Activated CD4-positive, alpha-beta T cell treated with anti-CD3 and anti-CD28 coated beads for 48 hours (primary cell): Measurements from ENCODE around the gene LIN7A.
A peak's percentile ranks its signal among the peaks of the same experiment; 100 is the strongest.

ENCODE experiments used
- DNase-seq: peaks from one replicate; pipeline ENCODE4 v3.0.0-alpha.2; 2020

The LIN7A gene

GRCh38 chr12:80937391-80938238 lies at the start of gene LIN7A:
Gene LIN7A, minus strand, starts transcription at chr12:80937934. Its CDS starts 212 bp downstream, at chr12:80937722.
- no peak for DNase-seq

GRCh38 chr12:80986224-80986623 lies 48.5 kb upstream of the LIN7A start:
- no peak for DNase-seq

GRCh38 chr12:80979816-80980215 lies 42.1 kb upstream of the LIN7A start:
- no peak for DNase-seq

DNA sequence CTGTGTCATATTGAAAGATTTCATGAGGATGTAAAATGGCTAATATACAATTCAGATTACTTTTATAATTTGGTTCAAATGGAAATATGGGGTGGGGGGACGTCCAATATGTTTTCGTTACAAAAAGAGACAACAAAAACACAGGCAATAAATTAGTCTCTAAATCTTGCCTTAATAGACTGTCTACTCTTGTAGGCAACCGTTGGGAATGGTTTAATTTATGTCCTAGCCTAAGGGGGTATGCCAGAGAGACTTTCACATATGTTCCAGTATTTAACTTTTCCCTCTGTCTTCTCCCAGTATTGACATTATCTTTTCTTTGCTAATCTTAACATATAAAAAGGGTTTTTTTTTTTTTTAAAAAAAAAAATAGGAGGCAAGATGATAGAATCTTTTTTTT lies 41.5 kb upstream of the LIN7A start:
- no peak for DNase-seq

GRCh38 chr12:80977346-80977745 lies 39.6 kb upstream of the LIN7A start:
- no peak for DNase-seq

- DNase-seq: no peak
These were observed 30.6 kb upstream of the LIN7A start for GRCh38 chr12:80968326-80968725.

GRCh38 chr12:80967565-80967964 lies 29.8 kb upstream of the LIN7A start:
- DNase-seq: no peak

GRCh38 chr12:80966001-80966400 lies 28.3 kb upstream of the LIN7A start:
- no peak for DNase-seq

DNA sequence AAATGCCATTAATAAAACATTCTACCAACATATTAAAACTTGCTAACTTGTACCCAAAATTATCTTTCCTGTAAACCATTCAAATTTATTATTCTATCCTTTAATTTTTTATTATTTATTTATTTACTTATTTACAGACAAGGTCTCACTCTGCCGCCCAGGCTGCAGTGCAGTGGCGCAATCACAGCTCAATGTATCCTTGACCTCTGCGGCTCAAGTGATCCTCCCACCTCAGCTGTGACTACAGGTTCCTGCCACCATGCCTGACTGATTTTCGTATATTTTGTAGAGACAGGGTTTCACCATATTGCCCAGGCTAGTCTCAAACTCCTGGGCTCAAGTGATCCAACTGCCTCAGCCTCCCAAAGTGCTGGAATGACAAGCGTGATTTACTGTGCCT lies 20.4 kb upstream of the LIN7A start:
- no peak for DNase-seq

- DNase-seq: no peak
These were observed 17.3 kb upstream of the LIN7A start for GRCh38 chr12:80954857-80955520.

DNA sequence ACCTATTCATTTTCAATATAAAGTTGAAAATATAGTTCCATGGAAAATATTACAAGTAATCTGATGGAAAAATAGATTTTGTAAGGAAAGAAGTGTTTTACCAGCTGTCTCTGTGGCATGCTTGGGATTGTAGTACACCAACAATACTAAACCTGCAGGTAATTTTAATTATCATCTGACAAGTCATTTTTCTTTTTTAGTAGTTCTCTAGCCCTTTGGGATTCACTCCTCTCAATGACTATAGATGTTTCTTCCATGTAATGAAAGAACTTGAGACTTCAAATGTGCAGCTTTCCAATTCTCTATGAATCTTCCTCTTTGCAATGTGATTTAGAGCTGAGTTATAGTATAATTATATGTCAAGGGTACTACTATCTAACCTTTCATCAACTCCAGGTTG lies 14.7 kb upstream of the LIN7A start:
- no peak for DNase-seq

- no peak for DNase-seq
These were observed 8.9 kb upstream of the LIN7A start for GRCh38 chr12:80946591-80946990.

DNA sequence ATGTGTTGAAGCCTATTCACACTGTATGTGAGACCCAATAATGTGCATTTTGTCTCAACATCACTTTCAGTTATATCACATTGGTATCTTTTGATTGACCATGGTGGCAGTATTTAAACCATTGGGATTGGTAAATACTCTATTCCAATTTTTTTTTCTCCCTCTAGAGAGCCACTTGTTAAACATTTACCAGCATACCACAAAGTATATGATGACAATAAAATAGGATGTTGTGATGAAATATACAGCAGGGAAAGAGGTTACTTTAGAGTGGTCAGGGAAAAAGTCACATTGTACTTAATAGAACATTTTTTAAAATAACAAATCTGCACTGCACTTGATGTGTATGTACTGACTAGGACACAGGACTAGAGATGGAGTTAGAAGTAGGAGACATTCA lies 5.6 kb upstream of the LIN7A start:
- no peak for DNase-seq

GRCh38 chr12:80941916-80942315 lies 4.2 kb upstream of the LIN7A start:
- no peak for DNase-seq

DNA sequence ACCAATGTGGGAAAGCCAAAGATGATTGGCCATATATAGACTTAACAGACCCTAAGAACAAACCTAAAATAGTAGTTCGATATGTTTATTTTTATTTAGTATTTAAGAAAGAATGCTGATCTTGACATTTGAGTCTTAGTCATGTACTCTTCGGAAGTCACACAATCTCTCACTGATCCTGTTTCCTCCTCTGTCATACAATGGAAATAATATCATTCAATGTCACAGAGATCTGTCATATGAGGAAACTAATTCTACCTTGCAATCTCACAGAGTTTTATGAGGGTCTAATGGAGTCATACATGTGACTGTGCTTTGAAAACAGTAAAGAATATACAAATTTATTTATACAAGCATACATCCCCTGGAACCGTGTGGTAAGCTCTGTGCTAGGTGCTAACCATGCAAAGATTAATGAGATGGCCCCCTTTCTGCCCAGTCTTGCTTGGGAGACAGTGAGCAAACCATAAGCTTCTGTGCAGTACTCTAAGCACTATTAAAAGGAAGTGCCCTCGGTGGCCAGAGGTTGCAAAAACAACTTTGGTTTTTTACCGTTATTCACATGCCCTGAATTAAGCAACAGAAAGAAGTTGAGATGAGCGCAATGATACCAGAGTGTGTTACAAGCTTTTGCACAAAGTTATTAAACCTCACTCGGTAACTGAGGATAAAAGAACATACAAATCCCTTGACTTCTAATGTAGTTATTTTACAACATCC lies 1.7 kb upstream of the LIN7A start:
- no peak for DNase-seq

DNA sequence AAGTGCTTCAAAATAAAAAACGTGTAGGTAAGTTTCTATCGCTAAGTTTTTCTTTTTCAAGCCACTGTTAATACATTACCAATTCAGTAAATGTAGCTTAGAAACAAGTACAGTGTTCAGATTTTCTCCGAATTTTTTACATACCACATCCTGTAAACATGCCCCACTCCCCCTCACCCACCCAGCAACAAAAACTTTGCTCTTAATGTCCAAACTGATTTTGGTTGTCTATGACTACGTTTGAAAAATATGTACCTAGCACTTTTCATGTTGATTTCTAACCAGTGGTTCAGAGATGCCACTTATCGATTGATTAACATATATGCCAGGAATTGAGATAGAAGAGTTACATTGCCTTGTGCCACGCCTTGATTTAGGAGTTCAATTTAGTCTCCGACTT lies 663 bp upstream of the LIN7A start:
- DNase-seq: no peak

DNA sequence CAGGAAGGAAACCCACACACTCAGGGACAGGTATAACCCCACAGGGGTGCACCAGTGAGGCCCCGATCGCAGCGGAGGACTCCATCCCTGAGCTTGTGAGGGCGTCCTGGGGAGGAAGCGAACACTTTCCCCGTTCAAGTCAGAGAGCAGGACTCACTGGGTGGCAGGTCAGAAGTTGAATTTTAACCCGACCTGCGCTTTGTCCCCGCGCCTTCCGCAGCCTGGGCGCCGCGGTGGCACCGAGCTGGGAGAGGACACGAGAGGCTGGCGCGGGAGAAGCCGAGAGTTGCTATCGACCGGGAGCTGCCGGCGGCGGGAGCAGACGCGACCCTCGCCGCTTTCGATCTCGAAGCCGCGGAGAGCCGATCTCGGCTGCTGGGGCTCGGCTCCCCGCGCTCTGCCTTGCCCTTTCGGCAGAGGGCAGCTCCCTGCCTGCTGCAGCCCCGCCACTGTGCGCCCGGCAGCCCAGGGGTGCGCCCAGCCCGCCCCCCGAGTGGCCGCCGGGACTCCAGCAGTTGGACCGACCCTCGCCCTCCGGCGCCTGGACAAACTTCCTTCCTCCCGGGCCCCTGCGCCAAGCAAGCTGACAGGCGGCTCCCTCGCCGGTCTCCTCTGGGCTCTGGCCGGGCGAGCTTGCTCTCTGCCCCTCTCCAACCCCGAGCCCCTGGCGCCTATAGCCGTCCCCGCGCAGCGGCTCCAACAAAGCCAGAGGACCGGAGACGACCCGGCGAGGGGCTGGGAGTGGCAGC lies 918 bp downstream of the LIN7A start:
- DNase-seq: peak; percentile 2

GRCh38 chr12:80936353-80936641 lies 1.4 kb downstream of the LIN7A start:
- no peak for DNase-seq

GRCh38 chr12:80935111-80935510 lies 2.6 kb downstream of the LIN7A start:
- no peak for DNase-seq

- DNase-seq: no peak
These were observed 11.8 kb downstream of the LIN7A start for GRCh38 chr12:80925983-80926382.

DNA sequence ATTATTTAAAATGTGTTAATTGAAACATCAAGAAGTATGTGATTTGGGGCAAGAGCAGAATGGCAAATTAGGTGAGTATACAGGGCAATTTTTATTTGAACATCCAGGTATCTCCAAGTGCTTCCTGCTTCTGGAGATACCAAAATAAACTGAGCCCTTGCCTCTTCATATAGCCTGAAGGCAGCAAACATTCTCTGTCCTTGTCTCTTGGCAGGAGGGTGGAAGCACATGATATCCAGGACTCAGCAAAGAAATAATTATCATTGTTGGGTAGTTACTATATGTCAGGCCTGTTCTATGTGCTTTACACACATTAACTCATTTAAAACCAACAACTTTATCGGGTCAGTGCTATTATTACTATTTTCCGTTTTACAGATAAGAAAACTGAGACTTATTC lies 12.5 kb downstream of the LIN7A start:
- DNase-seq: no peak

DNA sequence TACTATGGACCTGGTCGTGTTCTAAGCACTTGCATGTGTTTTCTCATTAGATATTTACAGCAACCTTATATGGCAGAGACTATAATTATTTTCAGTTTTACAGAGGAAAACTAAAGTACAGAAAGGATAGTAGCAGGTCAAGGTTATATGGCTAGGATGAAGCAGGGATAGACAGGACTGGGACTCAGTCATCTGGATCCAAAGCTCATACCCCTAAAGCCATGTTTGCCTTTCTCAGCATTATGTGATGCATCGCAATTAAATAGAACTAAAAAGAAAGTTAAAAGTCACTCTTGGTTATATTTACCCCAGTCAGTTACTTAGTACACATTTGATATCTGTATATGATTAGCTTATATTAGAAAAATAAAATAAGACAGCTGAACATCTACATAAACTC lies 13.3 kb downstream of the LIN7A start:
- DNase-seq: no peak

DNA sequence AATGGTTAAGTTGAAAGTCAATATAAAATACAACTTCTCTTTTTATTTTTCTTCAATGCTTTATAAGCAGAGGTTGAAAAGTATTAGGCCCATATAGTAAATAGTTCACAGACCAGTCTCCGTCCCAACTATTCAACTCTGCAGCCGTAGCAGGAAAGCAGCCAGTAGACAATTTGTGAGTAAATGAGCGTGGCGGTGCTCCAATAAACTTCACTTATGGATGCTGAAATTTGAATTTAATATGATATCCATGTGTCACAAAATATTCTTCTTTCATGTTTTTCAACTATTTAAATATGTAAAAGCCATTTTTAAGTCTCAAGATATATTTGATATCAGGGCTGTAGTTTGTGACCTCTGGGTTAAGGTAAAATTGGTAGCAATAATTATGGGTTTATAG lies 17.7 kb downstream of the LIN7A start:
- DNase-seq: no peak
